H9 (cell line): ENCODE data around the gene OSBPL1A. TPM values are rescaled to one million over a fixed set of nuclear protein-coding genes. Genes with fewer than 3 reads are reported as not detected.

Source experiments
- DNase-seq: peaks from one replicate; pipeline ENCODE4 v3.0.0-alpha.2; 2017
- H2AFZ ChIP-seq: one replicate; pipeline ENCODE4 v1.6.1; 2013; ENCODE audit warnings: mild to moderate bottlenecking, low read length, control low read depth, moderate library complexity
- H2AK5ac ChIP-seq: 2 replicates; pipeline ENCODE4 v1.6.1; 2013; ENCODE audit warnings: low read length, control low read depth, mixed read lengths; ENCODE audit not compliant: insufficient read length
- H2BK120ac ChIP-seq: one replicate; pipeline ENCODE4 v1.6.1; 2013; ENCODE audit warnings: low read depth, mild to moderate bottlenecking, low read length, control low read depth, inconsistent platforms; ENCODE audit not compliant: poor library complexity, severe bottlenecking
- H2BK12ac ChIP-seq: 2 replicates; pipeline ENCODE4 v1.6.1; 2013; ENCODE audit warnings: low read length, control low read depth, mixed read lengths, low read depth; ENCODE audit not compliant: insufficient read length
- H2BK15ac ChIP-seq: 2 replicates; pipeline ENCODE4 v1.6.1; 2013; ENCODE audit warnings: low read depth, low read length, control low read depth
- H2BK20ac ChIP-seq: one replicate; pipeline ENCODE4 v1.6.1; 2013; ENCODE audit warnings: low read depth, mild to moderate bottlenecking, low read length, control low read depth, inconsistent platforms; ENCODE audit not compliant: poor library complexity, severe bottlenecking
- H2BK5ac ChIP-seq: 2 replicates; pipeline ENCODE4 v1.6.1; 2013; ENCODE audit warnings: low read length, control low read depth, mixed read lengths; ENCODE audit not compliant: insufficient read length
- H3K14ac ChIP-seq: 2 replicates; pipeline ENCODE4 v1.6.1; 2013; ENCODE audit warnings: low read length, control low read depth; ENCODE audit not compliant: insufficient read depth
- H3K18ac ChIP-seq: 2 replicates; pipeline ENCODE4 v1.6.1; 2013; ENCODE audit warnings: low read depth, mild to moderate bottlenecking, mixed read lengths, low read length, control low read depth; ENCODE audit not compliant: insufficient read length
- H3K23ac ChIP-seq: 2 replicates; pipeline ENCODE4 v1.6.1; 2013; ENCODE audit warnings: low read length, control low read depth, mixed read lengths, low read depth; ENCODE audit not compliant: insufficient read length
- H3K23me2 ChIP-seq: 2 replicates; pipeline ENCODE4 v1.6.1; 2013; ENCODE audit warnings: low read depth, mild to moderate bottlenecking, mixed read lengths, low read length, control low read depth; ENCODE audit not compliant: insufficient read length, poor library complexity, severe bottlenecking
- H3K27ac ChIP-seq: 2 replicates; pipeline ENCODE4 v1.5.1; 2013; ENCODE audit warnings: low read length, control low read depth, mixed read lengths, low read depth; ENCODE audit not compliant: insufficient read length
- H3K27me3 ChIP-seq: 2 replicates; pipeline ENCODE4 v1.6.1; 2013; ENCODE audit warnings: low read length, control low read depth, inconsistent platforms; ENCODE audit not compliant: insufficient read depth
- H3K4ac ChIP-seq: 2 replicates; pipeline ENCODE4 v1.6.1; 2013; ENCODE audit warnings: low read depth, mild to moderate bottlenecking, control low read depth, inconsistent platforms, low read length, moderate library complexity
- H3K4me1 ChIP-seq: 2 replicates; pipeline ENCODE4 v1.6.1; 2013; ENCODE audit warnings: low read length, control low read depth, inconsistent platforms; ENCODE audit not compliant: insufficient read depth
- H3K4me2 ChIP-seq: 2 replicates; pipeline ENCODE4 v1.6.1; 2013; ENCODE audit warnings: low read length, control low read depth, mixed read lengths; ENCODE audit not compliant: insufficient read length, insufficient read depth
- H3K56ac ChIP-seq: 2 replicates; pipeline ENCODE4 v1.6.1; 2013; ENCODE audit warnings: low read depth, mild to moderate bottlenecking, mixed read lengths, low read length, control low read depth; ENCODE audit not compliant: insufficient read length
- H3K79me1 ChIP-seq: 2 replicates; pipeline ENCODE4 v1.6.1; 2013; ENCODE audit warnings: low read depth, mild to moderate bottlenecking, moderate library complexity, low read length, control low read depth, inconsistent platforms; ENCODE audit not compliant: insufficient read depth, poor library complexity, severe bottlenecking
- H3K79me2 ChIP-seq: 2 replicates; pipeline ENCODE4 v1.6.1; 2013; ENCODE audit warnings: low read length, control low read depth, inconsistent platforms; ENCODE audit not compliant: insufficient read depth
- H3K9ac ChIP-seq: 2 replicates; pipeline ENCODE4 v1.6.1; 2013; ENCODE audit warnings: low read length, control low read depth, mixed read lengths; ENCODE audit not compliant: insufficient read length; ENCODE audit errors: extremely low read depth
- H3K9me3 ChIP-seq: one replicate; pipeline ENCODE4 v1.6.1; 2013; ENCODE audit warnings: low read depth, low read length, inconsistent platforms; ENCODE audit not compliant: control insufficient read depth
- H3T11ph ChIP-seq: one replicate; pipeline ENCODE4 v1.6.1; 2013; ENCODE audit warnings: mild to moderate bottlenecking, low read length, control low read depth, inconsistent platforms
- H4K20me1 ChIP-seq: one replicate; pipeline ENCODE4 v1.6.1; 2013; ENCODE audit not compliant: control insufficient read depth, insufficient read length, insufficient read depth
- H4K5ac ChIP-seq: 2 replicates; pipeline ENCODE4 v1.6.1; 2013; ENCODE audit warnings: low read depth, mild to moderate bottlenecking, mixed read lengths, low read length, control low read depth; ENCODE audit not compliant: insufficient read length
- H4K8ac ChIP-seq: replicated peaks from 2 replicates; pipeline ENCODE4 v1.6.1; 2013; ENCODE audit warnings: low read length, control low read depth, mixed read lengths, low read depth; ENCODE audit not compliant: insufficient read length
- H4K91ac ChIP-seq: 2 replicates; pipeline ENCODE4 v1.6.1; 2013; ENCODE audit warnings: low read depth, mild to moderate bottlenecking, moderate library complexity, mixed read lengths, low read length, control low read depth; ENCODE audit not compliant: insufficient read length
- H3K27ac Mint-ChIP-seq, 3 experiments: 2 replicates in 2 of 3; 3 replicates in 1 of 3; pipeline ENCODE4 v1.8.0; 2020 to 2021; ENCODE audit warnings: mixed read lengths in 3 of 3, mild to moderate bottlenecking in 1 of 3, moderate library complexity in 1 of 3
- H3K27me3 Mint-ChIP-seq: 2 replicates; pipeline ENCODE4 v1.8.0; 2021; ENCODE audit warnings: low read depth, mild to moderate bottlenecking, moderate library complexity, mixed read lengths
- H3K36me3 Mint-ChIP-seq, 3 experiments: 2 replicates in 2 of 3; 3 replicates in 1 of 3; pipeline ENCODE4 v1.8.0; 2020 to 2021; ENCODE audit warnings: low read depth in 3 of 3, mixed read lengths in 3 of 3; ENCODE audit not compliant: insufficient read depth in 1 of 3
- H3K4me1 Mint-ChIP-seq, 2 experiments: 2 replicates each; pipeline ENCODE4 v1.8.0; 2020; ENCODE audit warnings: mixed read lengths in 2 of 2
- H3K4me3 Mint-ChIP-seq, 2 experiments: 2 replicates in 1 of 2; 3 replicates in 1 of 2; pipeline ENCODE4 v1.8.0; 2020 to 2021; ENCODE audit warnings: mild to moderate bottlenecking in 2 of 2, mixed read lengths in 2 of 2, moderate library complexity in 1 of 2
- H3K9me3 Mint-ChIP-seq, 2 experiments: 2 replicates in 1 of 2; 3 replicates in 1 of 2; pipeline ENCODE4 v1.8.0; 2020; ENCODE audit warnings: mild to moderate bottlenecking in 2 of 2, mixed read lengths in 2 of 2, moderate library complexity in 1 of 2
- WGBS: extraction: QIAGEN DNeasy Blood & Tissue Kit; methylation state at CpG from one replicate; pipeline ENCODE4 v1.1.7; 2013; ENCODE audit warnings: missing lambda C conversion rate, low lambda C conversion rate, mixed read lengths; ENCODE audit not compliant: insufficient read length; ENCODE audit errors: extremely low coverage; 5-methylcytosine and 5-hydroxymethylcytosine counted together
- total RNA-seq: library from RNA; stranded (reverse); gene quantifications from 2 replicates; pipeline ENCODE4 v1.2.1, GENCODE V29; 2021
- TF ChIP-seq, protein P1 (sequence below): fragments of 200-600 bp; sonication (generic); conservative IDR thresholded peaks from 3 replicates; pipeline ENCODE4 v1.8.0; 2021; ENCODE audit warnings: antibody characterized with exemption, mild to moderate bottlenecking

The OSBPL1A gene
- total RNA-seq, 1 experiment from 2014 or later, result 33.9 TPM

DNA sequence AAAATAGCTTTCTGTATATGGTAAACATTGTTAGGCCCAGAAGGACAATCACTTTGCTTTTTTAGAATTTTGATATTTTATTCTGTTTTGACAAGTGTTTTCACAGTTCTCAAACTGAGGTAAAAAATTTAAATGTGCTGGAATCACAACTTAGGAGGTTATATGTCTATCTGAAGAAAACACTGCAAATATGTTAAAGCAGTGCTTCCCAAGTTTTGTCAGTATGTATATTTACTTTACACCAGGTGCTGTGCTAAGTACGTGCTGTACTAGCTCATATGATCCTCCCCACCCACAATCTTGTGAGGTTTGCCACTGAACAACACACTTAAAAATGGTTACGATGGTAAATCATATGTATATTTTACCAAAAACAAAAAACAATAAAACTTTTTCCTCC lies 134.6 kb downstream of the OSBPL1A start:
- Histone ChIP-seq H2BK15ac (no peak overlapping the region), H2BK20ac (no peak overlapping the region), H4K8ac (no peak overlapping the region), H3K4me1 (peaks cover 12% of the 10 kb centered on the region; the same call in 1 of the 2 replicates), H3K9ac (no peak overlapping the region), H3K14ac (no peak overlapping the region), H3T11ph (no peak overlapping the region), H3K4ac (no peak overlapping the region), H3K4me2 (no peak overlapping the region), H3K23ac (no peak overlapping the region), H3K27ac (no peak overlapping the region), H3K79me2 (peaks cover 3% of the 10 kb centered on the region; the same call in 1 of the 2 replicates), H2BK5ac (no peak overlapping the region), H2AK5ac (no peak overlapping the region), H3K23me2 (no peaks in the 10 kb centered on the region), H3K9me3 (no peaks in the 10 kb centered on the region), H2BK12ac (no peak overlapping the region), H4K91ac (no peak overlapping the region), H4K20me1 (peaks cover 2% of the 10 kb centered on the region), H3K56ac (no peak overlapping the region), H2AFZ (no peak overlapping the region), H3K79me1 (no peaks in the 10 kb centered on the region), H3K27me3 (no peaks in the 10 kb centered on the region), H3K18ac (no peak overlapping the region), H4K5ac (no peak overlapping the region), H2BK120ac (no peak overlapping the region)
- H3K9me3 Mint-ChIP-seq, result no peaks in the 10 kb centered on the region
- H3K27ac Mint-ChIP-seq, result 0 out of 7 replicates have a peak overlapping the region, but pooled peaks of 2 of the 3 experiments have one; percentile 34 to 38
- WGBS, result no CpG with 5 or more reads among the region's 2 CpGs
- H3K36me3 Mint-ChIP-seq, result peaks cover 0 to 7% (median 3%) of the 10 kb centered on the region in 3 experiments; a peak in 4 of 7 replicates
- no peaks in the 10 kb centered on the region for H3K27me3 Mint-ChIP-seq
- H3K4me1 Mint-ChIP-seq, result peaks cover 14 to 31% of the 10 kb centered on the region in 2 experiments
- DNase-seq, result no peak
- TF ChIP-seq, protein P1, sequence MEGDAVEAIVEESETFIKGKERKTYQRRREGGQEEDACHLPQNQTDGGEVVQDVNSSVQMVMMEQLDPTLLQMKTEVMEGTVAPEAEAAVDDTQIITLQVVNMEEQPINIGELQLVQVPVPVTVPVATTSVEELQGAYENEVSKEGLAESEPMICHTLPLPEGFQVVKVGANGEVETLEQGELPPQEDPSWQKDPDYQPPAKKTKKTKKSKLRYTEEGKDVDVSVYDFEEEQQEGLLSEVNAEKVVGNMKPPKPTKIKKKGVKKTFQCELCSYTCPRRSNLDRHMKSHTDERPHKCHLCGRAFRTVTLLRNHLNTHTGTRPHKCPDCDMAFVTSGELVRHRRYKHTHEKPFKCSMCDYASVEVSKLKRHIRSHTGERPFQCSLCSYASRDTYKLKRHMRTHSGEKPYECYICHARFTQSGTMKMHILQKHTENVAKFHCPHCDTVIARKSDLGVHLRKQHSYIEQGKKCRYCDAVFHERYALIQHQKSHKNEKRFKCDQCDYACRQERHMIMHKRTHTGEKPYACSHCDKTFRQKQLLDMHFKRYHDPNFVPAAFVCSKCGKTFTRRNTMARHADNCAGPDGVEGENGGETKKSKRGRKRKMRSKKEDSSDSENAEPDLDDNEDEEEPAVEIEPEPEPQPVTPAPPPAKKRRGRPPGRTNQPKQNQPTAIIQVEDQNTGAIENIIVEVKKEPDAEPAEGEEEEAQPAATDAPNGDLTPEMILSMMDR, result no peak
- no peak overlapping the region for H3K4me3 Mint-ChIP-seq
